Measurements from ENCODE around the gene ADAM22.
"Not testable (repeated sequence)": the region's sequence is repeated elsewhere in the genome, so short reads cannot be mapped to it uniquely, and the experiment has no call there.

ADAM22 gene

DNA sequence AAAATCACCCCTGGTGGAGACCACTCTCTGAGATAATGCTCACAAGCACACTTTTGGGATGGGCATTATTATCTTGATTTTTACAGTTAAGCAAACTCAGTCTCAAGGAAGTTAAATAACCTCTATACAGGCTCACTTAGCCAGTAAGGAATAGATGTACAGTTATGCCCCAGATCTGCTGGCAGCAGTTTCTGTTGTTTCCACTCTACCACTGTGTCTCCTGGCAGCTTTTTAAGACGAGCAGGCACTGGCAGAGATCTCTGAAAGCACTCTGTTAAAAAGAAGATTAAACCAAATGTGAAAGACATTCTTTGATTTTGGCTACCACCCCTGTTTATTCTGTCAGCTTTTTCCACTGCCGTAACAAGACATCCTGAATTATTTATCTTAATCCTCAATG lies 212.6 kb downstream of the ADAM22 start:
- Histone ChIP-seq H3K9me3 (ENCODE audit: control insufficient read depth, low read length) (no peaks in the 10 kb centered on the region), H3K27me3 (replicated peaks; ENCODE audit: control insufficient read depth, insufficient read depth, low read length) (no peaks in the 10 kb centered on the region)
- DNase-seq (ENCODE audit: low read depth) = no peak

GRCh38 chr7:88147341-88147740 lies 213.3 kb downstream of the ADAM22 start:
- Histone ChIP-seq H3K9ac (ENCODE audit: low read length) (no peak overlapping the region), H3K27me3 (replicated peaks; ENCODE audit: control insufficient read depth, insufficient read depth, low read length) (no peaks in the 10 kb centered on the region), H3K36me3 (ENCODE audit: control insufficient read depth, insufficient read depth, low read length, severe bottlenecking) (no peaks in the 10 kb centered on the region), H3K4me1 (ENCODE audit: control insufficient read depth, insufficient read depth, low read length) (no peaks in the 10 kb centered on the region), H3K4me3 (ENCODE audit: low read length) (no peak overlapping the region), H3K9me3 (ENCODE audit: control insufficient read depth, low read length) (no peaks in the 10 kb centered on the region)
- no peak for DNase-seq (ENCODE audit: low read depth)

More for the DNA sequence above, 212.6 kb downstream of the ADAM22 start:
- H3K4me3 ChIP-seq (ENCODE audit: low read length) = no peak overlapping the region
- no peaks in the 10 kb centered on the region for H3K36me3 ChIP-seq (ENCODE audit: control insufficient read depth, insufficient read depth, low read length, severe bottlenecking)
- H3K4me1 ChIP-seq (ENCODE audit: control insufficient read depth, insufficient read depth, low read length) = no peaks in the 10 kb centered on the region
- no peak overlapping the region for H3K9ac ChIP-seq (ENCODE audit: low read length)

DNA sequence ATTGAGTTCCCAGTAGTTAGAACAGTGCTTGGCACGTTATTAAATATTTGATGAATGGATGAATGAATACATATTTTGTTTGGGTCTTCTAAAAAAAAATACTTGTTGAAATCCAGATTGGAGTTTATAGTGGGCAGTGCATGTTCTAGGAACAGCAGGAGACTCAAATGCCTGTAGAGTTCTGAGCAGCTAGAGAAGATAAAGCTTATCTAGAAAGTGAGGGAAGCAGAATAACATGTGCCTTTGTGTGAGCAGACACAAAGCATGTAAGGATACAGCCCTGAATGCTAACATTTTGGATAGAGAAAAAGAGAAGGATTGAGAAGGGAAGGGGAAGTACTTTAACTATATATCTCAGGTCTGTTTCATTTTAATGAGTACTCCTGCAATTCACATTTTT lies 213.9 kb downstream of the ADAM22 start:
- H3K9ac ChIP-seq (ENCODE audit: low read length) = no peak overlapping the region
- DNase-seq (ENCODE audit: low read depth) = no peak

DNA sequence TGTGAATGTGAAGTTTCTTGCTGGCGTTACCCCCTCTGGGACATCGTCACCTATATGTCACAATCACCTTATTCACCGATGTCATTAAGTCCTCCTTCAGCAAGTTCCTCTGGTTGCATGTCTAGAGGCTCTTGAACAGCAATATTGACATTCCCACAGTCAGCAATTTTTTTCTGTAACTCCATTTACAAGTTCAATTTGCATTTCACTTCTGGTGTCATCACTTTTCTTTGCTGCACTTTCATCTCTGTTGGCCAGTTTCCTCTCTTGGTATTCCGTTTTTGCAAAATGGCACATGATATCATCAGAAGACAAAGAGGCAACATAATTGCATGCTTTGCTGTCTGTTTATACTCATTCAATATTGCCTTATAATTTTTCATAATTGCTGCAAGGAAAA lies 216.0 kb downstream of the ADAM22 start:
- H3K4me3 ChIP-seq (ENCODE audit: low read length) = no peak overlapping the region
- no peaks in the 10 kb centered on the region for H3K9me3 ChIP-seq (ENCODE audit: control insufficient read depth, low read length)
- DNase-seq (ENCODE audit: low read depth) = no peak
- H3K36me3 ChIP-seq (ENCODE audit: control insufficient read depth, insufficient read depth, low read length, severe bottlenecking) = no peaks in the 10 kb centered on the region
- H3K9ac ChIP-seq (ENCODE audit: low read length) = no peak overlapping the region
- H3K27me3 ChIP-seq (replicated peaks; ENCODE audit: control insufficient read depth, insufficient read depth, low read length) = no peaks in the 10 kb centered on the region
- H3K4me1 ChIP-seq (ENCODE audit: control insufficient read depth, insufficient read depth, low read length) = no peaks in the 10 kb centered on the region

More for the DNA sequence above, 213.9 kb downstream of the ADAM22 start:
- no peaks in the 10 kb centered on the region for H3K27me3 ChIP-seq (replicated peaks; ENCODE audit: control insufficient read depth, insufficient read depth, low read length)
- no peaks in the 10 kb centered on the region for H3K36me3 ChIP-seq (ENCODE audit: control insufficient read depth, insufficient read depth, low read length, severe bottlenecking)
- no peaks in the 10 kb centered on the region for H3K4me1 ChIP-seq (ENCODE audit: control insufficient read depth, insufficient read depth, low read length)
- H3K9me3 ChIP-seq (ENCODE audit: control insufficient read depth, low read length) = no peaks in the 10 kb centered on the region
- H3K4me3 ChIP-seq (ENCODE audit: low read length) = no peak overlapping the region

GRCh38 chr7:88151119-88151790 lies 217.2 kb downstream of the ADAM22 start:
- Histone ChIP-seq H3K9ac (ENCODE audit: low read length) (no peak overlapping the region), H3K9me3 (ENCODE audit: control insufficient read depth, low read length) (no peaks in the 10 kb centered on the region), H3K27me3 (replicated peaks; ENCODE audit: control insufficient read depth, insufficient read depth, low read length) (no peaks in the 10 kb centered on the region), H3K4me1 (ENCODE audit: control insufficient read depth, insufficient read depth, low read length) (no peaks in the 10 kb centered on the region), H3K36me3 (ENCODE audit: control insufficient read depth, insufficient read depth, low read length, severe bottlenecking) (no peaks in the 10 kb centered on the region), H3K4me3 (ENCODE audit: low read length) (no peak overlapping the region)
- DNase-seq (ENCODE audit: low read depth) = no peak

DNA sequence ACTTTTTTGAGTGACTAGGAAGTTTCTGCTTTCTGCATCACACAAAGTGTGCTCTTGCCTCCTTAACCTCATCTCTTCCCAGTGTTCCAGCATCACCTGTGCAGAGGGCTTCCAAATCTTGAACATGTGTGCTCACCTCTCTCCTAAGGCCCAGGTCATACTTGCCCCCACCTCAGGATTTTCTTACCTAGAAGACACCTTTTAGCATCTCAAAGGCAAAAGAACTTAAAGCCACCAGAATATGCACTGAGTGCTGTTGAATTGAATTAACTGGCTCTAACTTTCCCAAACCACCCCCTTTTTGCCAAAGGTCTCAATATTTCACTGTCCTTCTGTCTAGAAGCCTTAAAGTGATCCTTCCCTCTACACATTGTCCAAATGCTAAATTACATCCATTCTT lies 219.3 kb downstream of the ADAM22 start:
- H3K4me1 ChIP-seq (ENCODE audit: control insufficient read depth, insufficient read depth, low read length) = no peaks in the 10 kb centered on the region
- H3K9me3 ChIP-seq (ENCODE audit: control insufficient read depth, low read length) = peaks cover 2% of the 10 kb centered on the region
- no peaks in the 10 kb centered on the region for H3K36me3 ChIP-seq (ENCODE audit: control insufficient read depth, insufficient read depth, low read length, severe bottlenecking)
- no peak overlapping the region for H3K9ac ChIP-seq (ENCODE audit: low read length)
- no peaks in the 10 kb centered on the region for H3K27me3 ChIP-seq (replicated peaks; ENCODE audit: control insufficient read depth, insufficient read depth, low read length)
- H3K4me3 ChIP-seq (ENCODE audit: low read length) = no peak overlapping the region
- DNase-seq (ENCODE audit: low read depth) = no peak

GRCh38 chr7:88155756-88156155 lies 221.7 kb downstream of the ADAM22 start:
- Histone ChIP-seq H3K9ac (ENCODE audit: low read length) (no peak overlapping the region), H3K4me1 (ENCODE audit: control insufficient read depth, insufficient read depth, low read length) (no peaks in the 10 kb centered on the region), H3K36me3 (ENCODE audit: control insufficient read depth, insufficient read depth, low read length, severe bottlenecking) (no peaks in the 10 kb centered on the region), H3K9me3 (ENCODE audit: control insufficient read depth, low read length) (peaks cover 16% of the 10 kb centered on the region), H3K27me3 (replicated peaks; ENCODE audit: control insufficient read depth, insufficient read depth, low read length) (no peaks in the 10 kb centered on the region), H3K4me3 (ENCODE audit: low read length) (no peak overlapping the region)
- no peak for DNase-seq (ENCODE audit: low read depth)

GRCh38 chr7:88156356-88156755 lies 222.3 kb downstream of the ADAM22 start:
- Histone ChIP-seq H3K9me3 (ENCODE audit: control insufficient read depth, low read length) (peaks cover 16% of the 10 kb centered on the region), H3K9ac (ENCODE audit: low read length) (no peak overlapping the region), H3K4me3 (ENCODE audit: low read length) (no peak overlapping the region), H3K27me3 (replicated peaks; ENCODE audit: control insufficient read depth, insufficient read depth, low read length) (no peaks in the 10 kb centered on the region), H3K4me1 (ENCODE audit: control insufficient read depth, insufficient read depth, low read length) (no peaks in the 10 kb centered on the region), H3K36me3 (ENCODE audit: control insufficient read depth, insufficient read depth, low read length, severe bottlenecking) (no peaks in the 10 kb centered on the region)
- no peak for DNase-seq (ENCODE audit: low read depth)

DNA sequence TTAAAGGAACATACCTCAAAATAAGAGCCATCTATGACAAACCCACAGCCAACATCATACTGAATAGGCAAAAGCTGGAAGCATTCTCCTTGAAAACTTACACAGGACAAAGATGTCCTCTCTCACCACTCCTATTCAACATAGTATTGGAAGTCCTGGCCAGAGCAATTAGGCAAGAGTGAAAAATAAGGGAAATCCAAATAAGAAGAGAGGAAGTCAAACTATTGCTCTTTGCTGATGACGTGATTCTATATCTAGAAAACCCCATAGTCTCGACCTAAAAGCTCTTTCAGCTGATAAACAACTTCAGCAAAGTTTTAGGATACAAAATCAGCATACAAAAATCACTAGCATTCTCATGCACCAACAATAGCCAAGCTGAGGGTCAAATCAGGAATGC lies 225.7 kb downstream of the ADAM22 start:
- not testable (repeated sequence) for H3K4me1 ChIP-seq (ENCODE audit: control insufficient read depth, insufficient read depth, low read length); H3K9ac ChIP-seq (ENCODE audit: low read length); H3K36me3 ChIP-seq (ENCODE audit: control insufficient read depth, insufficient read depth, low read length, severe bottlenecking); H3K27me3 ChIP-seq (replicated peaks; ENCODE audit: control insufficient read depth, insufficient read depth, low read length); H3K4me3 ChIP-seq (ENCODE audit: low read length); DNase-seq (ENCODE audit: low read depth)
- H3K9me3 ChIP-seq (ENCODE audit: control insufficient read depth, low read length) = peaks cover 16% of the 10 kb centered on the region

- Histone ChIP-seq H3K9ac (ENCODE audit: low read length) (no peak overlapping the region), H3K4me3 (ENCODE audit: low read length) (no peak overlapping the region), H3K27me3 (replicated peaks; ENCODE audit: control insufficient read depth, insufficient read depth, low read length) (no peaks in the 10 kb centered on the region), H3K36me3 (ENCODE audit: control insufficient read depth, insufficient read depth, low read length, severe bottlenecking) (no peaks in the 10 kb centered on the region), H3K4me1 (ENCODE audit: control insufficient read depth, insufficient read depth, low read length) (no peaks in the 10 kb centered on the region), H3K9me3 (ENCODE audit: control insufficient read depth, low read length) (no peaks in the 10 kb centered on the region)
- no peak for DNase-seq (ENCODE audit: low read depth)
Measured at GRCh38 chr7:88165697-88166096, 231.6 kb downstream of the ADAM22 start.

- Histone ChIP-seq H3K4me3 (ENCODE audit: low read length) (no peak overlapping the region), H3K27me3 (replicated peaks; ENCODE audit: control insufficient read depth, insufficient read depth, low read length) (no peaks in the 10 kb centered on the region), H3K9ac (ENCODE audit: low read length) (no peak overlapping the region), H3K4me1 (ENCODE audit: control insufficient read depth, insufficient read depth, low read length) (no peaks in the 10 kb centered on the region), H3K9me3 (ENCODE audit: control insufficient read depth, low read length) (no peaks in the 10 kb centered on the region), H3K36me3 (ENCODE audit: control insufficient read depth, insufficient read depth, low read length, severe bottlenecking) (no peaks in the 10 kb centered on the region)
- DNase-seq (ENCODE audit: low read depth) = no peak
Measured at GRCh38 chr7:88167223-88167622, 233.2 kb downstream of the ADAM22 start.

DNA sequence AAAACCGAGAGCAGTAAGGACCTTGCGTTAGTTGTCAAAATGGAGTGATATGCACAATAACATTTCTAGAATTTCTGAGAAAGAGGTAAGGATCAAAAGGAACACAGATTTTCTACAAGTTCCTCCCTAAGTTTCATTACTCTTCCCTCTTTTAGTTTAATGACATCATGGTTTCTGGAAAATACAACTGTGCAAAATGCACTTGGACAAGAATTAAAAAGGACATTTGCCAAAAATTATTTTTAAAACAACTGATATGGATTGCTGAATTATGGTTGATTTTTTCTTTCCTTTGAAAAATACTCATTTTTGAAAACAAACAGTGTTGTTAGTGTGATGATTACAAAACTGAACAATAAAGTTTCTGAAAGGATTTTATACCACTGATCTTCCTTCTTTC lies 233.7 kb downstream of the ADAM22 start:
- Histone ChIP-seq H3K4me1 (ENCODE audit: control insufficient read depth, insufficient read depth, low read length) (no peaks in the 10 kb centered on the region), H3K27me3 (replicated peaks; ENCODE audit: control insufficient read depth, insufficient read depth, low read length) (no peaks in the 10 kb centered on the region), H3K9me3 (ENCODE audit: control insufficient read depth, low read length) (no peaks in the 10 kb centered on the region), H3K4me3 (ENCODE audit: low read length) (no peak overlapping the region), H3K9ac (ENCODE audit: low read length) (no peak overlapping the region), H3K36me3 (ENCODE audit: control insufficient read depth, insufficient read depth, low read length, severe bottlenecking) (no peaks in the 10 kb centered on the region)
- DNase-seq (ENCODE audit: low read depth) = no peak
